Neural progenitor cell (in vitro differentiated cells): Measurements from ENCODE around the gene PLCB1. TPM values are rescaled to one million over a fixed set of nuclear protein-coding genes. Genes with fewer than 3 reads are reported as not detected.

ENCODE experiments used
- DNase-seq: peaks from one replicate; pipeline ENCODE4 v3.0.0-alpha.2; 2016; ENCODE audit warnings: low spot score
- H2AFZ ChIP-seq: fragments of 200-600 bp; sonication (generic); replicated peaks from 2 replicates; pipeline ENCODE4 v1.6.1; 2016; ENCODE audit warnings: antibody characterized with exemption
- H3F3A ChIP-seq: fragments of 200-600 bp; sonication (generic); 2 replicates; pipeline ENCODE4 v1.6.1; 2016; ENCODE audit warnings: antibody characterized with exemption, low read depth
- H3K27ac ChIP-seq: fragments of 200-600 bp; sonication (generic); 2 replicates; pipeline ENCODE4 v1.5.1; 2016; ENCODE audit warnings: mild to moderate bottlenecking
- H3K27me3 ChIP-seq: fragments of 200-600 bp; sonication (generic); 2 replicates; pipeline ENCODE4 v1.6.1; 2016; ENCODE audit warnings: mild to moderate bottlenecking, moderate library complexity
- H3K36me3 ChIP-seq: fragments of 200-600 bp; sonication (generic); 2 replicates; pipeline ENCODE4 v1.5.1; 2016
- H3K4me1 ChIP-seq: fragments of 200-600 bp; sonication (generic); 2 replicates; pipeline ENCODE4 v1.6.1; 2016; ENCODE audit warnings: mixed run types
- H3K4me2 ChIP-seq: fragments of 200-600 bp; sonication (generic); 2 replicates; pipeline ENCODE4 v1.6.1; 2016
- H3K4me3 ChIP-seq: fragments of 200-600 bp; sonication (generic); 2 replicates; pipeline ENCODE4 v1.5.1; 2016
- H3K79me2 ChIP-seq: fragments of 200-600 bp; sonication (generic); 2 replicates; pipeline ENCODE4 v1.6.1; 2016; ENCODE audit warnings: low read depth
- H3K9ac ChIP-seq: fragments of 200-600 bp; sonication (generic); 2 replicates; pipeline ENCODE4 v1.6.1; 2016
- H3K9me3 ChIP-seq: fragments of 200-600 bp; sonication (generic); 2 replicates; pipeline ENCODE4 v1.5.1; 2016; ENCODE audit warnings: low read depth
- H4K20me1 ChIP-seq: fragments of 200-600 bp; sonication (generic); 2 replicates; pipeline ENCODE4 v1.6.1; 2016; ENCODE audit warnings: low read depth
- H3K27ac Mint-ChIP-seq: 3 replicates; pipeline ENCODE4 v1.8.0; 2021; ENCODE audit warnings: mixed read lengths
- H3K27me3 Mint-ChIP-seq: 2 replicates; pipeline ENCODE4 v1.8.0; 2022; ENCODE audit warnings: low read depth, mild to moderate bottlenecking, inconsistent platforms, moderate library complexity, mixed read lengths; ENCODE audit not compliant: insufficient read depth
- H3K36me3 Mint-ChIP-seq: 3 replicates; pipeline ENCODE4 v1.8.0; 2021; ENCODE audit warnings: mixed read lengths
- H3K4me1 Mint-ChIP-seq: 3 replicates; pipeline ENCODE4 v1.8.0; 2021; ENCODE audit warnings: mixed read lengths
- H3K4me3 Mint-ChIP-seq: 3 replicates; pipeline ENCODE4 v1.8.0; 2021; ENCODE audit warnings: mild to moderate bottlenecking, moderate library complexity, mixed read lengths
- H3K9me3 Mint-ChIP-seq: 3 replicates; pipeline ENCODE4 v1.8.0; 2020; ENCODE audit warnings: mixed read lengths
- EZH2 ChIP-seq: fragments of 200-600 bp; sonication (generic); IDR thresholded peaks from 2 replicates; pipeline ENCODE4 v1.6.1; 2017; ENCODE audit warnings: antibody characterized with exemption, mild to moderate bottlenecking, moderate library complexity
- EZH2phosphoT487 ChIP-seq: fragments of 200-600 bp; sonication (generic); IDR thresholded peaks from 2 replicates; pipeline ENCODE4 v1.6.1; 2017; ENCODE audit warnings: antibody characterized with exemption
- total RNA-seq: library from RNA; depleted of rRNA; stranded (reverse); fragments of >200 nt; gene quantifications from 2 replicates; pipeline ENCODE4 v1.2.3, GENCODE V29; 2015; ENCODE audit warnings: low replicate concordance
- TF ChIP-seq, protein P1 (sequence below): fragments of 200-600 bp; sonication (generic); IDR thresholded peaks from 2 replicates; pipeline ENCODE4 v1.5.1; 2017; ENCODE audit warnings: antibody characterized with exemption, mild to moderate bottlenecking

Gene PLCB1
- total RNA-seq, 1 donor from 2014 or later: 30.2 TPM

DNA sequence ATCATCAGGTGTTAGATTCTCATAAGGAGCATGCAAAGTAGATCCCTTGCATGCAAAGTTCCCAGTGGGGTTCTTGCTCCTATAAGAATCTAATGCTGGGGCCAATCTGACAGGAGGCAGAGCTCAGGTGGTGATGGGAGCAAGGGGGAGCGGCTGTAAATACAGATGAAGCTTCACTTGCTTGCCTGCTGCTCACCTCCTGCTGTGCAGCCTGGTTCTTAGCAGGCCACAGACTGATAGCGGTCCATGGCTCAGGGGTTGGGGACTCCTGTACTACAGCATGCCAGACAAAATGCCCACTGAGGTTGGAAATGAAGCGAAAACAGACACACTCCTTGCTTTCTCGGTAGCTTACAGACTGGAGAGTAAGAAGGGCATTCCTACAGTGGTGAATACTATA lies 386.8 kb downstream of the PLCB1 start:
- no peak overlapping the region for H3K4me3 Mint-ChIP-seq

DNA sequence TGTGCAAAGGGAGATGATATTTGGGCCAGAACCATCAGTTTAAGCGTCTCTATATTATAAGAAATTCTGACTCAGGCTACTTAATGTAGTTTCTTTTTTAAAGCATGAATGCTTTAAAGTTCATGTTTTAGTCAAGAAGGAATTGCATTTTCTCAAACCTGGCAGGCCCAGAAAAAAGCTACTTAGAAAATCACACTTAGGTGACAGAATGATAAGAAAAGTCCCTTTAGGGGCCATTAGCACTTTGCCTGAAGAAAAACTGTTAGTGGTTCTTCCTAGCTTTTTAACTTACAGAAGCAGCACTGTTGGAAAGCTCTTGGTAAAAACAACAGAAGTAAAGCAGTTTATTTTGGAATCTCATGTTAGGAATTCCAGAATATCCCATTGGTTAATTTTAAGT lies 387.8 kb downstream of the PLCB1 start:
- Histone ChIP-seq H3K36me3 (no peaks in the 10 kb centered on the region), H3K79me2 (no peaks in the 10 kb centered on the region), H4K20me1 (no peaks in the 10 kb centered on the region), H3K9me3 (no peaks in the 10 kb centered on the region), H3K4me3 (no peak overlapping the region), H3K9ac (no peak overlapping the region), H3K27me3 (no peaks in the 10 kb centered on the region), H3K4me1 (peaks cover 12% of the 10 kb centered on the region), H3F3A (no peaks in the 10 kb centered on the region), H3K27ac (no peak overlapping the region), H3K4me2 (no peak overlapping the region), H2AFZ (no peak overlapping the region)
- no peaks in the 10 kb centered on the region for H3K9me3 Mint-ChIP-seq
- TF ChIP-seq, protein P1, sequence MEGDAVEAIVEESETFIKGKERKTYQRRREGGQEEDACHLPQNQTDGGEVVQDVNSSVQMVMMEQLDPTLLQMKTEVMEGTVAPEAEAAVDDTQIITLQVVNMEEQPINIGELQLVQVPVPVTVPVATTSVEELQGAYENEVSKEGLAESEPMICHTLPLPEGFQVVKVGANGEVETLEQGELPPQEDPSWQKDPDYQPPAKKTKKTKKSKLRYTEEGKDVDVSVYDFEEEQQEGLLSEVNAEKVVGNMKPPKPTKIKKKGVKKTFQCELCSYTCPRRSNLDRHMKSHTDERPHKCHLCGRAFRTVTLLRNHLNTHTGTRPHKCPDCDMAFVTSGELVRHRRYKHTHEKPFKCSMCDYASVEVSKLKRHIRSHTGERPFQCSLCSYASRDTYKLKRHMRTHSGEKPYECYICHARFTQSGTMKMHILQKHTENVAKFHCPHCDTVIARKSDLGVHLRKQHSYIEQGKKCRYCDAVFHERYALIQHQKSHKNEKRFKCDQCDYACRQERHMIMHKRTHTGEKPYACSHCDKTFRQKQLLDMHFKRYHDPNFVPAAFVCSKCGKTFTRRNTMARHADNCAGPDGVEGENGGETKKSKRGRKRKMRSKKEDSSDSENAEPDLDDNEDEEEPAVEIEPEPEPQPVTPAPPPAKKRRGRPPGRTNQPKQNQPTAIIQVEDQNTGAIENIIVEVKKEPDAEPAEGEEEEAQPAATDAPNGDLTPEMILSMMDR: no peak
- DNase-seq: no peak
- no peak overlapping the region for H3K27ac Mint-ChIP-seq
- peaks cover 15% of the 10 kb centered on the region for H3K4me1 Mint-ChIP-seq
- H3K36me3 Mint-ChIP-seq: no peaks in the 10 kb centered on the region
- H3K27me3 Mint-ChIP-seq: no peaks in the 10 kb centered on the region
- no peak overlapping the region for H3K4me3 Mint-ChIP-seq

More for the DNA sequence above, 386.8 kb downstream of the PLCB1 start:
- no peaks in the 10 kb centered on the region for H3F3A ChIP-seq
- H3K9me3 ChIP-seq: no peaks in the 10 kb centered on the region
- Mint-ChIP-seq H3K9me3 (no peaks in the 10 kb centered on the region), H3K36me3 (no peaks in the 10 kb centered on the region), H3K4me1 (peaks cover 10% of the 10 kb centered on the region), H3K27me3 (no peaks in the 10 kb centered on the region), H3K27ac (peak overlapping the region; percentile 77)
- no peak overlapping the region for H3K9ac ChIP-seq
- DNase-seq: no peak
- peaks cover 12% of the 10 kb centered on the region for H3K4me1 ChIP-seq
- H3K79me2 ChIP-seq: no peaks in the 10 kb centered on the region
- H3K4me2 ChIP-seq: peak overlapping the region; percentile 13
- H3K36me3 ChIP-seq: no peaks in the 10 kb centered on the region
- TF ChIP-seq, protein P1: no peak
- TF ChIP-seq EZH2 (no peak), EZH2phosphoT487 (no peak)
- no peak overlapping the region for H3K4me3 ChIP-seq
- no peak overlapping the region for H2AFZ ChIP-seq
- no peaks in the 10 kb centered on the region for H3K27me3 ChIP-seq
- no peaks in the 10 kb centered on the region for H4K20me1 ChIP-seq
- no peak overlapping the region for H3K27ac ChIP-seq

DNA sequence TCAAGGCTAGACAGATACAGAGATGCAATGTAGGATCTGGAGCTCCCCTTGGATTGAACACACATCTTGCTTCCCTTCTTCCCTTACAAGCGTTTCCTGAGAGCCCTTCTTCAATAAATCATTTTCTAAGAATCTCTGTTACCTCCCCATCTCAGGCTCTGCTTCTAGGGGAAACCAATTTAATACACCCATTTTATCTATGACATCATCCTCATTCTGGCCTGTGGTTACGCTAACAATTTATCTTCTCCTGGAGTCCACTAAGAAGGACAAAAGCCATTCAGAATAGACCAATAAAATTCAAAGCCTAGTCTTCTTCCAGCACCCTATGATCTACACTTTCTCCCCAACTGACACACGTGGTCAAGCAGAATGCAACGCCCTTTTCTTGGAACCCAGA lies 390.1 kb downstream of the PLCB1 start:
- H3K27me3 Mint-ChIP-seq: no peaks in the 10 kb centered on the region
- no peak overlapping the region for H3K9ac ChIP-seq
- TF ChIP-seq, protein P1: no peak
- TF ChIP-seq EZH2 (no peak), EZH2phosphoT487 (no peak)

More for the DNA sequence above, 390.1 kb downstream of the PLCB1 start:
- H4K20me1 ChIP-seq: no peaks in the 10 kb centered on the region
- no peak overlapping the region for H2AFZ ChIP-seq
- peaks cover 12% of the 10 kb centered on the region for H3K4me1 ChIP-seq
- no peak overlapping the region for H3K4me2 ChIP-seq
- no peaks in the 10 kb centered on the region for H3K27me3 ChIP-seq
- H3K4me3 ChIP-seq: no peak overlapping the region
- no peak overlapping the region for H3K4me3 Mint-ChIP-seq
- no peaks in the 10 kb centered on the region for H3K79me2 ChIP-seq
- H3K9me3 Mint-ChIP-seq: no peaks in the 10 kb centered on the region
- H3K27ac ChIP-seq: no peak overlapping the region
- no peaks in the 10 kb centered on the region for H3K36me3 Mint-ChIP-seq
- no peaks in the 10 kb centered on the region for H3K9me3 ChIP-seq
- DNase-seq: no peak
- no peaks in the 10 kb centered on the region for H3K36me3 ChIP-seq
- H3F3A ChIP-seq: no peaks in the 10 kb centered on the region
- H3K27ac Mint-ChIP-seq: no peak overlapping the region
- H3K4me1 Mint-ChIP-seq: peaks cover 15% of the 10 kb centered on the region
